Left kidney (tissue), 8 donors: ENCODE measurements around the gene SIGLEC10. TPM values are rescaled to one million over a fixed set of nuclear protein-coding genes. Genes with fewer than 3 reads are reported as not detected.
"Not testable (repeated sequence)": the region's sequence is repeated elsewhere in the genome, so short reads cannot be mapped to it uniquely, and the experiment has no call there.

Experiments used
- DNase-seq: peaks from one replicate; pipeline ENCODE4 v3.0.0-alpha.2; 2013
- long read RNA-seq, 8 donors: transcript quantifications; one replicate each; lab custom pipeline, GENCODE V29; 2026
- polyA plus RNA-seq: library from polyadenylated mRNA; unstranded; fragments of 120-200 nt; gene quantifications from one replicate; pipeline ENCODE4 v1.2.1, GENCODE V29; 2013; ENCODE audit not compliant: insufficient read length

SIGLEC10 gene
- polyA plus RNA-seq = 1.6 TPM
- long read RNA-seq, donor 1 = 0 reads
- long read RNA-seq, donor 2 = 0 reads
- long read RNA-seq, donor 3 = 0 reads
- long read RNA-seq, donor 4 = 0 reads
- long read RNA-seq, donor 5 = 0 reads
- long read RNA-seq, donor 6 = 0 reads
- long read RNA-seq, donor 7 = 0 reads
- long read RNA-seq, donor 8 = 0 reads

GRCh38 chr19:51417107-51417809 is at the start of gene SIGLEC10:
SIGLEC10 (minus strand) TSS chr19:51417642; CDS start chr19:51417581, 61 bp downstream.
- DNase-seq = no peak

- no peak for DNase-seq
These were observed 49.3 kb upstream of the SIGLEC10 start for GRCh38 chr19:51466723-51467122.

GRCh38 chr19:51463976-51464581 is 46.6 kb upstream of the SIGLEC10 start:
- not testable (repeated sequence) for DNase-seq

GRCh38 chr19:51462681-51463080 is 45.2 kb upstream of the SIGLEC10 start:
- no peak for DNase-seq

GRCh38 chr19:51462276-51462675 is 44.8 kb upstream of the SIGLEC10 start:
- no peak for DNase-seq

GRCh38 chr19:51461723-51462161 is 44.3 kb upstream of the SIGLEC10 start:
- no peak for DNase-seq

GRCh38 chr19:51460164-51460992 is 42.9 kb upstream of the SIGLEC10 start:
- DNase-seq = no peak

GRCh38 chr19:51458899-51459505 is 41.6 kb upstream of the SIGLEC10 start:
- DNase-seq = no peak

GRCh38 chr19:51458051-51458645 is 40.7 kb upstream of the SIGLEC10 start, which contains the start of gene SIGLEC8:
SIGLEC8 (minus strand) TSS chr19:51458454; CDS start chr19:51458387, 67 bp downstream.
- DNase-seq = no peak

GRCh38 chr19:51457351-51458013 is 40.0 kb upstream of the SIGLEC10 start:
- no peak for DNase-seq

GRCh38 chr19:51456541-51457290 is 39.3 kb upstream of the SIGLEC10 start:
- no peak for DNase-seq

- no peak for DNase-seq
These were observed 33.4 kb upstream of the SIGLEC10 start for GRCh38 chr19:51450730-51451307.

GRCh38 chr19:51448411-51449016 is 31.1 kb upstream of the SIGLEC10 start:
- DNase-seq = no peak

GRCh38 chr19:51448011-51448410 is 30.6 kb upstream of the SIGLEC10 start:
- no peak for DNase-seq

GRCh38 chr19:51447510-51447909 is 30.1 kb upstream of the SIGLEC10 start:
- not testable (repeated sequence) for DNase-seq

- DNase-seq = no peak
These were observed 24.3 kb upstream of the SIGLEC10 start for GRCh38 chr19:51441410-51442390.

- DNase-seq = no peak
These were observed 23.5 kb upstream of the SIGLEC10 start for GRCh38 chr19:51440846-51441409.

GRCh38 chr19:51440052-51440451 is 22.6 kb upstream of the SIGLEC10 start:
- no peak for DNase-seq
